A549 (cell line): ENCODE data around the gene WEE2. TPM values are rescaled to one million over a fixed set of nuclear protein-coding genes. Genes with fewer than 3 reads are reported as not detected.

Experiments used
- ATAC-seq, 2 experiments: fragments of 200-7000 bp in 1 of 2; fragments of >200 bp in 1 of 2; cut with Nextera tagmentation in 1 of 2; cut with Tn5 transposase in 1 of 2; 3 replicates each; pipeline versions ENCODE4 v1.8.0 to v1.9.1; 2018 to 2020; ENCODE audit warnings: mild to moderate bottlenecking in 1 of 2, moderate library complexity in 1 of 2
- CTCF ChIA-PET: fragments of 300-600 bp; sonication (Branson Sonifier 250); formaldehyde crosslinking; extraction: SDS; loops from one replicate; lab custom pipeline; 2021; ENCODE audit warnings: antibody characterized with exemption, inconsistent platforms; lab: Yijun Ruan, JAX
- POLR2A ChIA-PET: fragments of 350-600 bp; formaldehyde crosslinking; extraction: SDS; loops from one replicate; lab custom pipeline; 2021; ENCODE audit warnings: antibody characterized with exemption, inconsistent platforms; lab: Yijun Ruan, JAX
- DNase-seq, 2 experiments: peaks; one replicate each; pipeline versions ENCODE4 v3.0.0 to v3.0.0-alpha.2; 2011 to 2016; ENCODE audit warnings: low read depth in 1 of 2, low spot score in 1 of 2
- FAIRE-seq: peaks from 2 replicates; lab custom pipeline; 2011; peaks lifted over from hg19 to GRCh38; lab: Jason Lieb, UNC
- H3K27ac ChIP-seq, 2 experiments: fragments of >200 bp; sonication (Bioruptor Twin); formaldehyde crosslinking; 3 replicates each; pipeline ENCODE4 v1.5.1; 2016 to 2017
- H3K4me1 ChIP-seq: fragments of >200 bp; sonication (Bioruptor Twin); formaldehyde crosslinking; 3 replicates; pipeline ENCODE4 v1.6.1; 2016
- H3K4me2 ChIP-seq: fragments of >200 bp; sonication (Bioruptor Twin); formaldehyde crosslinking; 3 replicates; pipeline ENCODE4 v1.6.1; 2016
- H3K4me3 ChIP-seq: fragments of >200 bp; sonication (Bioruptor Twin); formaldehyde crosslinking; 3 replicates; pipeline ENCODE4 v1.5.1; 2016
- H3K9me3 ChIP-seq: fragments of >200 bp; sonication (Bioruptor Twin); formaldehyde crosslinking; 3 replicates; pipeline ENCODE4 v1.6.1; 2016
- CEBPB ChIP-seq, 2 experiments: fragments of >200 bp in 1 of 2; sonication (Bioruptor Twin) in 1 of 2; formaldehyde crosslinking in 1 of 2; IDR thresholded peaks; 2 replicates each; pipeline ENCODE4 v1.6.1; 2012 to 2016
- CHD4 ChIP-seq: fragments of 200-600 bp; sonication (generic); IDR thresholded peaks from 2 replicates; pipeline ENCODE4 v1.6.1; 2016; ENCODE audit warnings: antibody characterized with exemption, mild to moderate bottlenecking, borderline replicate concordance
- EHF ChIP-seq: fragments of 250-450 bp; sonication (Bioruptor Pico); IDR thresholded peaks from 2 replicates; pipeline ENCODE4 v1.5.0; 2020; ENCODE audit warnings: mild to moderate bottlenecking
- EHMT2 ChIP-seq: fragments of 200-600 bp; sonication (generic); IDR thresholded peaks from 2 replicates; pipeline ENCODE4 v1.6.1; 2016; ENCODE audit warnings: antibody characterized with exemption, low read depth, mild to moderate bottlenecking, moderate library complexity
- EP300 ChIP-seq, 2 experiments: fragments of >200 bp; sonication (Bioruptor Twin); formaldehyde crosslinking; IDR thresholded peaks; 2 replicates in 1 of 2; 3 replicates in 1 of 2; pipeline ENCODE4 v1.6.1; 2016 to 2017
- ESRRA ChIP-seq: fragments of 150-350 bp; IDR thresholded peaks from 2 replicates; pipeline ENCODE4 v1.6.1; 2014; ENCODE audit warnings: mild to moderate bottlenecking, low read length, borderline replicate concordance
- FOXS1 ChIP-seq: fragments of 250-450 bp; sonication (Bioruptor Pico); IDR thresholded peaks from 2 replicates; pipeline ENCODE4 v1.5.0; 2020; ENCODE audit warnings: mild to moderate bottlenecking, moderate library complexity
- HDAC2 ChIP-seq: fragments of 200-600 bp; sonication (generic); IDR thresholded peaks from 2 replicates; pipeline ENCODE4 v1.6.1; 2016
- HEYL ChIP-seq: fragments of 250-450 bp; sonication (Bioruptor Pico); IDR thresholded peaks from 2 replicates; pipeline ENCODE4 v1.8.0; 2021; ENCODE audit warnings: mild to moderate bottlenecking, moderate library complexity
- JUN ChIP-seq, 2 experiments: fragments of >200 bp; sonication (Bioruptor Twin); formaldehyde crosslinking; IDR thresholded peaks; 2 replicates in 1 of 2; 3 replicates in 1 of 2; pipeline ENCODE4 v1.6.1; 2016 to 2017
- KDM1A ChIP-seq: fragments of 200-600 bp; sonication (generic); IDR thresholded peaks from 2 replicates; pipeline ENCODE4 v1.6.1; 2016; ENCODE audit warnings: low read depth, mild to moderate bottlenecking
- KDM5A ChIP-seq: fragments of 200-600 bp; sonication (generic); IDR thresholded peaks from 2 replicates; pipeline ENCODE4 v1.6.1; 2016; ENCODE audit warnings: antibody characterized with exemption, mild to moderate bottlenecking
- MAFK ChIP-seq: fragments of 450-650 bp; IDR thresholded peaks from 2 replicates; pipeline ENCODE4 v1.6.1; 2014; ENCODE audit not compliant: partially characterized antibody
- MYC ChIP-seq: IDR thresholded peaks from 2 replicates; pipeline ENCODE4 v1.6.1; 2012; ENCODE audit warnings: mild to moderate bottlenecking, inconsistent platforms, low read length, improper control_type of control experiment, borderline replicate concordance
- POLR2A ChIP-seq: IDR thresholded peaks from 2 replicates; pipeline ENCODE4 v1.6.1; 2012; ENCODE audit warnings: mild to moderate bottlenecking, low read length
- RAD21 ChIP-seq, 2 experiments: fragments of >200 bp in 1 of 2; sonication (Bioruptor Twin) in 1 of 2; formaldehyde crosslinking in 1 of 2; IDR thresholded peaks in 1 of 2; conservative IDR thresholded peaks in 1 of 2; 2 replicates in 1 of 2; 3 replicates in 1 of 2; pipeline ENCODE4 v1.6.1; 2012 to 2018; ENCODE audit warnings: inconsistent platforms in 1 of 2
- RCOR1 ChIP-seq: fragments of 150-350 bp; IDR thresholded peaks from 2 replicates; pipeline ENCODE4 v1.6.1; 2014; ENCODE audit warnings: antibody characterized with exemption, low read length, low read depth
- SREBF2 ChIP-seq: fragments of 450-650 bp; IDR thresholded peaks from 2 replicates; pipeline ENCODE4 v1.6.1; 2014; ENCODE audit warnings: mild to moderate bottlenecking, moderate library complexity
- TP53 ChIP-seq: fragments of 250-450 bp; sonication (Bioruptor Pico); IDR thresholded peaks from 2 replicates; pipeline ENCODE4 v1.5.0; 2021; ENCODE audit warnings: mild to moderate bottlenecking, moderate library complexity
- whole genome bisulfite sequencing: methylation state at CpG from one replicate; pipeline ENCODE4 v1.1.6; 2017; ENCODE audit errors: missing lambda C conversion rate; 5-methylcytosine and 5-hydroxymethylcytosine counted together
- polyA plus RNA-seq, 4 experiments: library from polyadenylated mRNA; depleted of rRNA in 3 of 4; stranded (reverse); fragments of >200 nt; fragmentation: RNase III in 1 of 4; extraction: RNeasy Plus Mini Kit Qiagen cat#74134 plus additional on column Dnase treatment in 1 of 4; gene quantifications; 2 replicates in 3 of 4; 3 replicates in 1 of 4; pipeline ENCODE4 v1.2.3, GENCODE V29; 2011 to 2017
- TF ChIP-seq, protein P1 (sequence below): IDR thresholded peaks from 2 replicates; pipeline ENCODE4 v1.6.1; 2012; ENCODE audit warnings: low read depth, borderline replicate concordance
- TF ChIP-seq, protein P2 (sequence below): fragments of >200 bp; sonication (Bioruptor Twin); formaldehyde crosslinking; IDR thresholded peaks from 3 replicates; pipeline ENCODE4 v1.5.1; 2016
- TF ChIP-seq, protein P3 (sequence below): fragments of 150-350 bp; IDR thresholded peaks from 2 replicates; pipeline ENCODE4 v1.6.1; 2014; ENCODE audit warnings: low read depth, mild to moderate bottlenecking, low read length
- TF ChIP-seq, protein P4 (sequence below): fragments of 250-450 bp; sonication (Bioruptor Pico); IDR thresholded peaks from 2 replicates; pipeline ENCODE4 v1.5.0; 2021; ENCODE audit warnings: mild to moderate bottlenecking, moderate library complexity, borderline replicate concordance
- TF ChIP-seq, protein P5 (sequence below): fragments of 200-600 bp; sonication (generic); IDR thresholded peaks from 2 replicates; pipeline ENCODE4 v1.6.1; 2016; ENCODE audit warnings: antibody characterized with exemption, mild to moderate bottlenecking, moderate library complexity

Gene WEE2
- polyA plus RNA-seq, 2 of the 4 experiments (the other 2 are of a cell fraction) = not detected

DNA sequence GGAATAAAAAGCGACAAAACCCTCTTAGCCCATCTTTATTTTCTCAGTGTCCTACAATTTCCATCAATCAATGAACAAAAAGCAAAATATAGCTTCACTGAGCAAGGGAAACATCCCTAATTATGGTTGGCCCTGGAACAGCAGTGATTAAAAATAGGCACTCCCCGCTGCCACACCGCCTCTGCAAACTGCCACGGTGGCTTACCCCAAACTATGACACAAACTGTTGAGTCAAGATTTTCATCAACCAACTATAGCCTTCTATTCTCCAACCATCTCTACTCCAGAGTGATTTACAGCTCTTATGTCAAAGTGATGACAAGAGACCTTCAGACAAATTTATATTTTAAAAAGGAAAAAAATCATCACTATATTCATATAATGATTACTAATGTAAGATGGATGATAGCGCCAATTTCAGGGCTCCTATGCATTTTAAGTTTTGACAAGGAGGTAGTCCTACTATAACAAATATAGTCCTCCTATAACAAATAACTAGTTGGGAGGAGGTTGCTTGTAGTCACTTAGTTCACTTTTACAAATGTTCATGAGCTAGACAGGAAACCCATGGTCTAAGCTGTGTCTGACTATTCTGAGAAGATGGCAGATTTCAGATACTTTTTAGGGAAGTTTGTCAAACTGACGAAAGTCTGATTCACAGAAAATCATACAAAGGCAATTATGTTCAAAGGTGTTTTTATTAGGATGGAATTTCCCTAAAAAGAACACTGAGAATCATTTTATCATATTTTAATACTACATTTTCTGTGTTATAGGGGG, 32.5 kb upstream of the WEE2 start:
- WGBS = 93% methylated on average over 6 of the region's 6 CpGs
- H3K27ac ChIP-seq = peak overlapping the region in 1 of 2 experiments; percentile 58; a peak in 1 of 6 replicates
- no peak overlapping the region for H3K4me2 ChIP-seq
- ChIA-PET CTCF (interaction anchor here (1.0 to 1.5 kb wide), 5 partner anchors 14 to 62 kb away, joined by 3 to 4 read pairs (median 3); partner anchors contain the start of gene DENND11), POLR2A (no interaction called here)
- H3K4me1 ChIP-seq = peaks cover 17% of the 10 kb centered on the region; the same call in 2 of the 3 replicates
- no peak for TF ChIP-seq SREBF2
- TF ChIP-seq EP300 (IDR thresholded peaks at IDR 0.05) = no peak
- no peak for TF ChIP-seq POLR2A
- TF ChIP-seq MAFK = no peak
- no peak for TF ChIP-seq RAD21 (conservative IDR thresholded peaks at IDR 0.05 in 1 of 2, IDR thresholded peaks at IDR 0.05 in 1 of 2)
- TF ChIP-seq MYC = no peak
- TF ChIP-seq, protein P1, sequence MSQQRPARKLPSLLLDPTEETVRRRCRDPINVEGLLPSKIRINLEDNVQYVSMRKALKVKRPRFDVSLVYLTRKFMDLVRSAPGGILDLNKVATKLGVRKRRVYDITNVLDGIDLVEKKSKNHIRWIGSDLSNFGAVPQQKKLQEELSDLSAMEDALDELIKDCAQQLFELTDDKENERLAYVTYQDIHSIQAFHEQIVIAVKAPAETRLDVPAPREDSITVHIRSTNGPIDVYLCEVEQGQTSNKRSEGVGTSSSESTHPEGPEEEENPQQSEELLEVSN = no peak
- no peak for TF ChIP-seq FOXS1 (CRISPR knock-in tag)
- no peak for TF ChIP-seq HDAC2
- TF ChIP-seq, protein P2, sequence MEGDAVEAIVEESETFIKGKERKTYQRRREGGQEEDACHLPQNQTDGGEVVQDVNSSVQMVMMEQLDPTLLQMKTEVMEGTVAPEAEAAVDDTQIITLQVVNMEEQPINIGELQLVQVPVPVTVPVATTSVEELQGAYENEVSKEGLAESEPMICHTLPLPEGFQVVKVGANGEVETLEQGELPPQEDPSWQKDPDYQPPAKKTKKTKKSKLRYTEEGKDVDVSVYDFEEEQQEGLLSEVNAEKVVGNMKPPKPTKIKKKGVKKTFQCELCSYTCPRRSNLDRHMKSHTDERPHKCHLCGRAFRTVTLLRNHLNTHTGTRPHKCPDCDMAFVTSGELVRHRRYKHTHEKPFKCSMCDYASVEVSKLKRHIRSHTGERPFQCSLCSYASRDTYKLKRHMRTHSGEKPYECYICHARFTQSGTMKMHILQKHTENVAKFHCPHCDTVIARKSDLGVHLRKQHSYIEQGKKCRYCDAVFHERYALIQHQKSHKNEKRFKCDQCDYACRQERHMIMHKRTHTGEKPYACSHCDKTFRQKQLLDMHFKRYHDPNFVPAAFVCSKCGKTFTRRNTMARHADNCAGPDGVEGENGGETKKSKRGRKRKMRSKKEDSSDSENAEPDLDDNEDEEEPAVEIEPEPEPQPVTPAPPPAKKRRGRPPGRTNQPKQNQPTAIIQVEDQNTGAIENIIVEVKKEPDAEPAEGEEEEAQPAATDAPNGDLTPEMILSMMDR = no peak
- H3K9me3 ChIP-seq = no peaks in the 10 kb centered on the region
- no peak overlapping the region for H3K4me3 ChIP-seq
- FAIRE-seq = no peak
- no peak for ATAC-seq
- no peak for DNase-seq

DNA sequence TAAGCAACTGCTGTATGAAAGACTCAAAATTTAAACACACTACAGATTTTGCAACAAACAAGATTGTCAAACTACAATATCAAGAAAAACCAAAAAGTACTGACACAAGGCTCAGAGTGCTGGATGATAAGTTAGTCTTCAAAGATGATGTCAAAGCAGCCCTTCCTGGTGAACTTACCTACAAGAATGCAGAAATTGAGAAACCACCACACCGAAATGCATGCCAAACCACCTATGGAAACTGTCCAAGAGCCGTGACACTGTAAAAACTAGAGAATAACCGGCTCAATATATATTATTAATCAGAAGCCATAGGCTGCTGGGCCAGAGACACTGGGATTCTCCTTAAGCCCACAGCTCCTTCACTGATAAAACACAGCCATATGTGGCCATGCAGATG, 31.5 kb upstream of the WEE2 start:
- no peaks in the 10 kb centered on the region for H3K9me3 ChIP-seq
- no peak for FAIRE-seq
- peak overlapping the region in 1 of 2 experiments; percentile 28; a peak in 1 of 6 replicates for H3K27ac ChIP-seq
- POLR2A ChIA-PET = no interaction called here
- H3K4me2 ChIP-seq = no peak overlapping the region
- TF ChIP-seq EHMT2 = no peak
- no peak for TF ChIP-seq KDM5A
- no peak for TF ChIP-seq EP300 (IDR thresholded peaks at IDR 0.05)
- TF ChIP-seq HEYL (CRISPR knock-in tag) = no peak
- 68% methylated on average over 3 of the region's 3 CpGs for WGBS
- CTCF ChIA-PET = no interaction called here
- peaks cover 17% of the 10 kb centered on the region; the same call in 2 of the 3 replicates for H3K4me1 ChIP-seq
- ATAC-seq = no peak
- no peak for DNase-seq
- no peak overlapping the region for H3K4me3 ChIP-seq

DNA sequence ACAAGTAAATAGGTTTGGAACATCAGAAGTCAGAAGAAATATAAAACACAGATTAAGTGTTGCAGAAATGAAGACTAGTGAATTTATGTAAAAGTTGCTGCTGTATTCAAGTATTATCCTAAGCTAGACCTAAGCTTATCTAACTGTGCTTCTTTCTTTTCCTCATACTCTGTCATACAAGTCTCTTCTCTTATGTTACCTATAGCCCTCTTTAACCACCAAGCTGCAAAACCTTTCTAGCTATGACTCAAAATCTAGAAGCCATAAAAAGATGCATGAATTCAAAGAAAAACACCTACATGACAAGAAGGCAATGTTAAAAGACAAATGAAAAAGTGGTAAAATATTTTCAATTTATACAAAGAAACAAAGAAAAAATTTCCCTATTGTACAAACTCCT, 29.1 kb upstream of the WEE2 start:
- no peaks in the 10 kb centered on the region for H3K9me3 ChIP-seq
- no peak overlapping the region for H3K27ac ChIP-seq
- FAIRE-seq (no peak), ATAC-seq (no peak), DNase-seq (no peak)
- no peak overlapping the region for H3K4me2 ChIP-seq
- peaks cover 8% of the 10 kb centered on the region; the same call in 2 of the 3 replicates for H3K4me1 ChIP-seq
- H3K4me3 ChIP-seq = no peak overlapping the region
- ChIA-PET POLR2A (no interaction called here), CTCF (interaction anchor here (1.0 kb wide), 1 partner anchor 59 kb away, joined by 3 read pairs; the partner anchor contains the start of gene SSBP1)
- TF ChIP-seq TP53 (CRISPR knock-in tag) (no peak), KDM1A (no peak), EHF (CRISPR knock-in tag) (no peak), CEBPB (IDR thresholded peaks at IDR 0.05) (no peak), ESRRA (no peak), JUN (IDR thresholded peaks at IDR 0.05) (no peak), CHD4 (no peak), RCOR1 (no peak)
- TF ChIP-seq, protein P3, sequence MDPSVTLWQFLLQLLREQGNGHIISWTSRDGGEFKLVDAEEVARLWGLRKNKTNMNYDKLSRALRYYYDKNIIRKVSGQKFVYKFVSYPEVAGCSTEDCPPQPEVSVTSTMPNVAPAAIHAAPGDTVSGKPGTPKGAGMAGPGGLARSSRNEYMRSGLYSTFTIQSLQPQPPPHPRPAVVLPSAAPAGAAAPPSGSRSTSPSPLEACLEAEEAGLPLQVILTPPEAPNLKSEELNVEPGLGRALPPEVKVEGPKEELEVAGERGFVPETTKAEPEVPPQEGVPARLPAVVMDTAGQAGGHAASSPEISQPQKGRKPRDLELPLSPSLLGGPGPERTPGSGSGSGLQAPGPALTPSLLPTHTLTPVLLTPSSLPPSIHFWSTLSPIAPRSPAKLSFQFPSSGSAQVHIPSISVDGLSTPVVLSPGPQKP = no peak
- TF ChIP-seq, protein P4, sequence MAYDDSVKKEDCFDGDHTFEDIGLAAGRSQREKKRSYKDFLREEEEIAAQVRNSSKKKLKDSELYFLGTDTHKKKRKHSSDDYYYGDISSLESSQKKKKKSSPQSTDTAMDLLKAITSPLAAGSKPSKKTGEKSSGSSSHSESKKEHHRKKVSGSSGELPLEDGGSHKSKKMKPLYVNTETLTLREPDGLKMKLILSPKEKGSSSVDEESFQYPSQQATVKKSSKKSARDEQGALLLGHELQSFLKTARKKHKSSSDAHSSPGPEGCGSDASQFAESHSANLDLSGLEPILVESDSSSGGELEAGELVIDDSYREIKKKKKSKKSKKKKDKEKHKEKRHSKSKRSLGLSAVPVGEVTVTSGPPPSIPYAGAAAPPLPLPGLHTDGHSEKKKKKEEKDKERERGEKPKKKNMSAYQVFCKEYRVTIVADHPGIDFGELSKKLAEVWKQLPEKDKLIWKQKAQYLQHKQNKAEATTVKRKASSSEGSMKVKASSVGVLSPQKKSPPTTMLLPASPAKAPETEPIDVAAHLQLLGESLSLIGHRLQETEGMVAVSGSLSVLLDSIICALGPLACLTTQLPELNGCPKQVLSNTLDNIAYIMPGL (CRISPR knock-in tag) = no peak
- TF ChIP-seq, protein P5, sequence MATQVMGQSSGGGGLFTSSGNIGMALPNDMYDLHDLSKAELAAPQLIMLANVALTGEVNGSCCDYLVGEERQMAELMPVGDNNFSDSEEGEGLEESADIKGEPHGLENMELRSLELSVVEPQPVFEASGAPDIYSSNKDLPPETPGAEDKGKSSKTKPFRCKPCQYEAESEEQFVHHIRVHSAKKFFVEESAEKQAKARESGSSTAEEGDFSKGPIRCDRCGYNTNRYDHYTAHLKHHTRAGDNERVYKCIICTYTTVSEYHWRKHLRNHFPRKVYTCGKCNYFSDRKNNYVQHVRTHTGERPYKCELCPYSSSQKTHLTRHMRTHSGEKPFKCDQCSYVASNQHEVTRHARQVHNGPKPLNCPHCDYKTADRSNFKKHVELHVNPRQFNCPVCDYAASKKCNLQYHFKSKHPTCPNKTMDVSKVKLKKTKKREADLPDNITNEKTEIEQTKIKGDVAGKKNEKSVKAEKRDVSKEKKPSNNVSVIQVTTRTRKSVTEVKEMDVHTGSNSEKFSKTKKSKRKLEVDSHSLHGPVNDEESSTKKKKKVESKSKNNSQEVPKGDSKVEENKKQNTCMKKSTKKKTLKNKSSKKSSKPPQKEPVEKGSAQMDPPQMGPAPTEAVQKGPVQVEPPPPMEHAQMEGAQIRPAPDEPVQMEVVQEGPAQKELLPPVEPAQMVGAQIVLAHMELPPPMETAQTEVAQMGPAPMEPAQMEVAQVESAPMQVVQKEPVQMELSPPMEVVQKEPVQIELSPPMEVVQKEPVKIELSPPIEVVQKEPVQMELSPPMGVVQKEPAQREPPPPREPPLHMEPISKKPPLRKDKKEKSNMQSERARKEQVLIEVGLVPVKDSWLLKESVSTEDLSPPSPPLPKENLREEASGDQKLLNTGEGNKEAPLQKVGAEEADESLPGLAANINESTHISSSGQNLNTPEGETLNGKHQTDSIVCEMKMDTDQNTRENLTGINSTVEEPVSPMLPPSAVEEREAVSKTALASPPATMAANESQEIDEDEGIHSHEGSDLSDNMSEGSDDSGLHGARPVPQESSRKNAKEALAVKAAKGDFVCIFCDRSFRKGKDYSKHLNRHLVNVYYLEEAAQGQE = no peak
